SH-SY5Y (cell line): ENCODE data around the gene CACNB1.

Source experiments
- GATA2 ChIP-seq: IDR thresholded peaks from 2 replicates; pipeline ENCODE4 v1.6.1; 2011; ENCODE audit warnings: mild to moderate bottlenecking, low read depth, low read length
- GATA3 ChIP-seq: IDR thresholded peaks from 2 replicates; pipeline ENCODE4 v1.6.1; 2011; ENCODE audit warnings: low read depth, mild to moderate bottlenecking, low read length, moderate library complexity

The CACNB1 gene

DNA sequence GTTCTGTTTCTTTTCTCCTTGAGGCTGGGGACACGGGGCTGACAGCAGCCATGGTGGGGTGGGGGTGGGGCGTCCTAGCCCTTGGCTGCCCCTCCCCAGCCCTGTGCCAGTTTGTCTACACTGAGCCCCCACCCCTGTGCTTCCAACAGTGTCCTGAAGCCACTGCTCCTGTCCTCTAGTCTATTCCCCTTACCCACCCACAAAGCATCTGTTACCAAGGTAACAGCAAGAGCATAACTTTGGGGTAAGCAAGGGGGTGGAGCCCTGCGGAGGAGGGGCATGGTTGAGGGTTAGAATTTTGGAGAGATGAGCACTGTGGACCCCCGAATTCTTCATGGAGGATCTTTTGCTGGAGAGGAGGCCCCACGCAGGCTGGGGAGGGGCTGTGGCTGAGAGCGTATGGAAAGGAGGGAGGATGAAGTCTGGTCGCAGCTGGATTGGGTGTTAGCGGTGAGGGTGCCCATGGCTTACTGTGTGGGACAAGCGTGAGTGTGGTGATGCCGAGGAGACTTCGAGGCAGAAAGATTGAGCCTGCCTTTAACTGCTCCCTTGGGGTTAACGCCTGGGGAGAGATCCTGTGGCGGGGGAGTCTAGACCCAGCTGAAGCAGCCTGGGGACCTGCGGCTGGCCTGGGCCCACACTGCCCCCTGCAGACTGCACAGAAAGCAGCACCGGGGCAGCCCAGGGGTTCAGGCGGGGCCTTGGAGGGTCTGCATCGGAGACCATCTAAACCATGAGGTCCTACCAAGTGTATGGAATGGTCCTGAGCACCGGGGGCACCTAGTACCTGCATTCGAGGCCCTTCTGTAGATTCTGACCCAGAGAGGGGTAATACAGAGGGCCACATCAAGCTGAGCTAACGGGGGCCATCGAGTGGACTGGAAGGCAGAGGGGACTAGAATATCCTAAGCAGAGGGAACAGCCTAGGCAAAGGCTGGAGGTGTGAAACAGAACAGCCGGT lies 34.4 kb upstream of the CACNB1 start:
- TF ChIP-seq GATA2 (no peak), GATA3 (no peak)

DNA sequence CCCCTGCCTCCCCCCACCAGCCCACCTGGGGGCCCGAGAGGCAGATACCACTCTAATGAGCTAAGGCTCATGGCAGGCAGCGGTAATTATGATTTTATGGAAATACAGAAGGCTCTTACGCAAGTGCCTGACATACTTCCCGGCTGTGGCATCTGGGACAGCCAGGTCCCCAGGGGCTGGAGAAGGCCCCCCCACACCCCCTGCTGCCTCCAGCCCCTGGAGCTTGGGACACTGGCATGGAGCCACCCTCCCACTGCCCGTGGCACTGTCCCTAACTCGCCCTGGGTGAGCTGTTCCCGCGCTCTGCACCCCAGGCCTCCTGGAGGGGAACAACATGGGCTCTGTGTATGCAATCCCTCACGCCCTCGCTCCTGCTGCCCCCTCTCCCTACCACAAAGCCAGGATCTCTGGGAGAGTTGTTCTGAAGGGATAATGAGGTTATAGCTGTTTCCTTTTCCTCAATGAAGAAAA lies 33.7 kb upstream of the CACNB1 start:
- TF ChIP-seq GATA3 (no peak), GATA2 (no peak)

DNA sequence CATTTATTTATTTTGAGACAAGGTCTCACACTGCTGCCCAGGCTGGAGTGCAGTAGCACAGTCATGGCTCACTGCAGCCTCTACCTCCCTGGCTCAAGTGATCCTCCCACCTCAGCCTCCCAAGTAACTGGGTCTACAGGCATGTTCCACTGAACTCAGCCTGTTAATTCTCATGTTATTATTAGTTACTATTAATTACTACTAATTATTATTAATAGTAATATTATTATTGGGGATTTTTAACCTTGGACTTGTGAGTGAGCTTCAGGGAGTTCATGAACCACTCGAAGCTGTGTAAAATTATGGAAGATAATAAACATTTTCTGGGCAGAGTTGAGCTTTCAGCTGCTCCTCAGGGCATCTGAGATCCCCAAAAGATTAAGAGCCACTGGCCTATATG lies 32.9 kb upstream of the CACNB1 start:
- TF ChIP-seq GATA3 = no peak
- peak; percentile 48; the same call in 1 of the 2 replicates for TF ChIP-seq GATA2

DNA sequence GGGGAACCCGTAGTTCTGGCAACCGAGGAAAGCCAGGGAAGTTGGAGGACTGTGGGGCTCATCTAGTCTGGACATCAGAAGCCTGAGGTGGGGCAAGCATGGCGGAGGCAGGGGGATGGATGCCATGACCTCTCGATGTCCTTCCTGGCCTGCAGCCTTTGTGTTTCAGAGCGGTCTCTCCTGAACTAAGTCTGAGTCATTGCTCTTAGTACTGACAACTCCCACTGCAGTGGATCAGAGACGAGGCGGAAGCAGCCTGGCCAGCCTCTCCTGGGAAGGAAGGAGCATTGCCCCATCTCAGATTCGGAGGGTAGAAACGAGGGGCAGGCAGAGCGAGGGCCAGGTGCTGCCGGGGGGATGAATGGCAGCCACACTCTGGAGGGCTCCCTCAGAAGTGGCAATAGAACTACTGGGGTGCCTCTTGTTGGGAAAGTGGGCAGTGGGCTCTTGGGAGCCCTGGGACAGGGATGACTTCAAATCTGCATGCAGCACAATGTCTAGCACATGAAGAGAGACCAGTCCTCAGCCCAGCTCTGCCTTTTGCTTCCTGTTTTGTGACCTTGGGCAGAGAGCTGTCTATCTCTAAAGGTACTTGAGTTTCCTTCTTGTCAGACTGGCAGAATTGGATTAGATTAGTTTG lies 31.9 kb upstream of the CACNB1 start:
- no peak for TF ChIP-seq GATA2
- no peak for TF ChIP-seq GATA3

DNA sequence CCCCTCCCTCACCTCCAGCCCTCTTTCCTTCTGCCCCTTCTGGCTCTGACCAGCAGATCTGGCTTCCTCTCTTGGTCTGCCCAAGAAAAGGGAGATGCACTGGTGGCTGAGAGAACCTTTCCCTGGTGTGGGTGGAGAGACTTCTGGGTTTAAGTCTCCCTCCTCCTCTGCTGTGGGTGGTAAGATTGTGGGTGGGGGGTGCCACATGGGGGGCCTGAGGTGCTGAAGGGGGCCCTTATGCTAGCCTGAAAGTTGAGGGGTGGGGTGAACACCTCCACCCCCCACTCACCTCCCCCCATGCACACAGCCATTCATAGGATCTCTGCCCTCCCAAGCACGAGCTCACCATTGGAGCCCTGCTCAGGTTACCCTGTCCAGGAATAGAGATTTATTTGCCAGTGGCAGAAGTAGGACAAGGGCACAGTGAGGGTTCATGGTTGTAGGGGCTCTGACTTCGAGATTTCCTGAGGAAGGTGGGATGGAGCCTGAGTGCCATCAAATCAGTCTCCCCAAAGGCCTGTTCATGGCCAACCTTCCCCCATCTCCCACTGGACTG lies 30.0 kb upstream of the CACNB1 start:
- TF ChIP-seq GATA3 (no peak), GATA2 (no peak)

DNA sequence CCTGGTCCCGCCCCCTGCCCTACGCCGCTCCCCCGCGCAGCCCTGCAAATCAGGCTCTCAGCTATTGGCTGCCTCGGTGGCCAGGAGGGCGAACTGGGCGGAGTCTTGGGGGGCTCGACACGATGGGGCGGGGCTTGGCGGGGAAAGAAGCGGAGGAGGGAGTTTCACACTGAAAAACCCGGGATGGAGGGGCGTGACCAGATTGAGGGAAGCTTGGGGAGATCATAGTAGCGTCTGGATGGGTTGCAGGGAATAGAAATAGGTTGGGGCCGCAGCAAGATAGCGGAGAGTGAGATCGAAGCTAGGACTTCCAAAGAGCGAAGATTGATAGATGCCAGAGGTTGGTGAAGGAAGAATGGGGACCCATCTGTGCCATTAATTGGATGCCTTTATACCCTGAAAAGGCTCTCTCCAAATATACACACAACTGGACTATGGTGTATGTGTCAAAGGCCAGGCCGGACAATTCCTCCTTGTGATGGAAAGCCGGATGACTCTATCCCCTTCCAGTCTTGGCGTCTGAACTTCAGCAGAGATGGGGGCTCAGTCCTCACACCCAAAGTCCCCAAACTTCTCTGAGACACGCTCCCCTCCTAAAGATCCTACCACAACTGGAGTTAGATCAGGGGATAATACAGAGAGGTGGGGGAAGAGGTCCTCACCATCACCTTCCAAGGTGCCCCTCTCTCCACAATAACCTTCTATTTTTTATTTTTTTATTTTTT lies 28.7 kb upstream of the CACNB1 start:
- TF ChIP-seq GATA2 = no peak
- TF ChIP-seq GATA3 = no peak

DNA sequence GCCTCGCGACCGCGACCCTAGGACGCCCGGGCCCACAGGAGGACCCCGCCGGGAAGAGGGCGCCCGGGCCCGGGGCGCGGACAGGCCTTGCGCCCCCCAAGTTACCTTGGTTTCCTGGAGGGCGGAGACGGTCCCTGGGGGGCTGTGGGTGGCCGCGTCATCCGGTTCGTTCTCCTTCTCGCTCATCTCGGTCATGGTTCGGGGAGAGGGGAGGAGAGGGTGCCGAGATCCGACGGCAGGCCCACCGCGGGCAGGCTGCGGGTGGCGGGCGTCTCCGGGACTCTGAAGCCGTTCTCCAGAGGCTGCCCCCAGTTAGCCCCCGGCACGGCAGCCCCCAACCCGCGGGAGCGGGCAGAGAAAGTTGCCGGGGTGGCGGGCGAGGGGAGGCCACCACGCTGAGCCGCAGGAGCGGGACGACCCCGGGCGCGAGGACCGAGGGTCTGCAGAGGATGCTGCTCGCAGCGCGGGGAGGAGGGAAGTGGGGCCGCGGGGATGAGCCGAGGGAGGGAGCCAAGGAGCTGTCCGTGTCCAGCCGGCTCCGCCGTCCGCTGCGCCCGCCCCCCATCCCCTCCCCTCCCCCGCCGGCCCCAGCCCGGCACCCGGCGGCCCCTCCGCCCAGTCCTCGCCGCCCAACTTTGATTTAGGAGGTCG lies 28.0 kb upstream of the CACNB1 start, which contains the start of gene STAC2:
Gene STAC2, minus strand, starts transcription at position 638 of the 651 bp plus-strand sequence. Its CDS starts 443 bp downstream, at position 195.
- TF ChIP-seq GATA3 (no peak), GATA2 (no peak)

DNA sequence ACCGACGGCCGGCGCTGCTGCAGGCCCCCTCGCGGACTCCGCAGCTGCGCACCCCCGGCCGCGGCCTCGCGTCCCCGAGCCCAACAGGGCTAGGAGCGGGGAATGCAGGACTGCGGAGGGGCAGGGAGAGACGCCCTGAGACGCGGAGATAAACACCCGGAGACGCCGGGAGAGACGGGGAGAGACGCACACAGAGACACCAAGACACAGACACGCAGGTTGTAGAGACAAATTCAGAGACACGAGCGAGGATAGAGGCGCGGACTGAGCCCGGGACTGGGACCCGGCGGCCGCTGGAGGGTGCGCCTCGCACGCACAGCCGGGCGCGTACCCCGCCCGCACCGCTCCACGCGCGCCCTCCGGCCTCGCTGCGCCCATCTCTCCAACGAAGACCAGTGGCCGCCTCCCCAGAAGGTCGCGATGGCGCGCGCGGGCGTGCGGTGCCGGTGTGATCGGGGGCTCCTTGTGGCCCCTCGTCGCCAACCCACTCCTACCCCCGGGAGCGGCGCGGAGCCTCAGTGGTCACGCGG lies 27.4 kb upstream of the CACNB1 start:
- TF ChIP-seq GATA2 = no peak
- no peak for TF ChIP-seq GATA3

DNA sequence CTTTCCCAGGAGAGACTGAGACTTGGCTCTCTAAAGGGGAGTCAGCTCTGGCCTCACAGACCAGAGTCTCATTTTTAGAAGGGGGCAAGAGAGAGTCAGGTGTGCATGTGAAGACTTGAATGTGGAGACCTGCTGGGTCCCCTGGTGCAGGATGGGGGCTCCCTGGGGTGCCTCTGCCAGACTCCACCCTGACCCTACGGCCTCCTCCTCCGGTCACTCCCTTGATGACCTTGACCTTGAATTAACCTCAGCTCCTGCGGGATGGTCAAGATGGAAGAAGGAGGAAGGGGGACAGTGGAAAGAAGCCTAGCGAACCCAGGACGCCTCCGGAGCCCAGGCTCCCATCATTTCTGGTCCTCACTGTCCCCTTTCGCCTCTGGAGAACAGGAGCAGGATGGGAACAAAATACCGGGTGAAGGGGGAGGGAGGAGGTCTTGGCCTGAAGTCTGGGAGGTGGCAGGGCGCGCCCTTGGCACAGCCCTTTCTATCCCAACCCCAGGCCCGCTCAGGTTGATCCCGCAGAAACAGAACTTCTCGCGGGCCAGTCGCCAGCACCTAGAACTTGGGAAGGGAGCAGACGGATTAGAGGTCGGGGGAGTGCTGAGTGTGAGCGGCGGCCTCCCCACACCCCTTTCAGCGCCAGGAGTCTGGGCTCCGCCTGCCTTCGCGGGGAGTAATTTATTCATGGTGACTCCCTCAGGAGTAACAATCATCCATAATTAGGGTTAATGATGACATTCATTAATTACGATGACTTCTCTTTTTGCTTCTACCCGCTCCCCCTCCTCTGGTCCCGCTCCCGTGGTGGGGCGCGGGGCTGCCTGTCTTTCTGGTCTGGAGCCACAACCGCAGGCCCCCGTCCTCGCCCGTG lies 26.7 kb upstream of the CACNB1 start:
- no peak for TF ChIP-seq GATA3
- no peak for TF ChIP-seq GATA2

DNA sequence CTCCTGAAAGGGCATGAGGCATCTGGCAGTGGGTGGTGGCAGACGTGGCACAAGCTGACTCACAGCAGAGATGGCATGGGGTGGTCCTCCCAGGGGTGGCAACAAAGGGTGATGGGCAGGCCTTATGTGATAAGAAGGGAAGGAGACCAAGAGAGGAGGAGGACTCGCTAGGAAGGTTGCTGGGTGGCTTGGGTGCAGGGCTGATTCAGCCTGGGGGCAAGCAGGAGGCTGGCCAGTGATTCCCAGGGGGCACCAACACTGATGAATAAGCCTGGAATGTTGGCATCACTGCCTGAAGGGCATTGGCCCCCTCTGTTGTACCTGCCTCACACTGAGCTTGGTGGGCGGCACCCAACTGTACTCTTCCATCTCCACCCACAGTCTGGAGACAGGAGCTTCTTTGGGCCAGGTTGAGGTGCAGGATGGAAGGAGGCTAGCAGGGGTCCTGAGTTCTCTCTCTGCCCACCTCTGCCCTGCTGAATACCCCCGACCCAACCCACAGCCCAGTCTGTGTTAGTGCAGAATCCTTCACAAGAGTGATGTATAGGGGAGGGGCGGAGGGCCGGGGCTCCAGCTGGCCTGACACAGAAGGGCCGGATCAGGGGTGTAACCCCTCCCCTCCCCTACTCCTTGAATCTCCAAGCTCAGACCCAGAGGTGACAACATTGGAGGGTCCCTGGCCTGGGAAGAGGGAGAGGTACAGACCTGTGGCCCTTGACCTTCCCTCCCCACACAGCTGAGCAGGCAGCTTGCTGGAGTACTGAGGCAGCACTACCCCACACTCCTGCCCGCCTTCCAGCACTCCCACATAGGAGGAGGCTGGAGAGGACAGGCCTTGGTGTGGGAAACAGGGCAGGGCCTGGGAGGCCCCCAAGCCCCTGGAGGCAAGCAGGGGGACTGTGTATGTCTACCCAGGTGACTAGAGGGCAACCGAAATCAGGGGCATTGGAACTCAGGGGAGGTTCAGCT lies 25.7 kb upstream of the CACNB1 start:
- no peak for TF ChIP-seq GATA2
- no peak for TF ChIP-seq GATA3

DNA sequence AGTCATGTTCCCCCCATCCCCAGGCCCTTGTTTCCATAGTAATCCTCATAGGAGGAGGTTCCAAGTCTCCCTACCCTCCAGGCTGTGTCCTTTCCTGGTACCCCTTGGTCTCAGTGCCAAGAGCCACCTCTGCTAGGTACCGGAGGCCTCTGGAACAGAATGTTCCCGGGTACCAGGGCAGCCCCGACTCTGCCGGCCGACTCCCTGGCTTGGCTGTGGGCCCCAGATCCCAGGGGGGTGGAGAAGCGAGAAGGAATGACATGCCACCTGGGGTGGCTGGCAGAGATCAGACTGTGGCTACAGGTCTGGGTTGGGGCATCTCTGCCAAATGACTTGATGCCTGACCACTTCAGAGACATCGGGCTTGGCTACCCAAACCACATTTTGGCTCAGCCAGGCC lies 24.7 kb upstream of the CACNB1 start:
- TF ChIP-seq GATA2 (no peak), GATA3 (no peak)
